Esophagus muscularis mucosa (tissue), 4 donors: ENCODE results near the gene MAML3.

ENCODE experiments used
- EP300 ChIP-seq: sonication (generic); formaldehyde crosslinking; IDR thresholded peaks from one replicate; pipeline ENCODE4 v1.6.1; 2017; ENCODE audit warnings: antibody characterized with exemption
- POLR2A ChIP-seq: fragments of 450-650 bp; IDR thresholded peaks from one replicate; pipeline ENCODE4 v1.6.1; 2017; ENCODE audit warnings: antibody characterized with exemption, moderate library complexity, mild to moderate bottlenecking, low read depth
- POLR2AphosphoS5 ChIP-seq, 2 donors: sonication (generic); formaldehyde crosslinking; IDR thresholded peaks; one replicate each; pipeline ENCODE4 v1.6.1; 2017; ENCODE audit warnings: antibody characterized with exemption in 2 of 2
- TF ChIP-seq, protein P1 (sequence below), 3 experiments: fragments of 200-600 bp in 2 of 3; fragments of 450-650 bp in 1 of 3; sonication (generic) in 2 of 3; IDR thresholded peaks; one replicate each; pipeline ENCODE4 v1.5.1; 2017 to 2019; ENCODE audit warnings: antibody characterized with exemption in 3 of 3, mild to moderate bottlenecking in 2 of 3, moderate library complexity in 1 of 3

DNA sequence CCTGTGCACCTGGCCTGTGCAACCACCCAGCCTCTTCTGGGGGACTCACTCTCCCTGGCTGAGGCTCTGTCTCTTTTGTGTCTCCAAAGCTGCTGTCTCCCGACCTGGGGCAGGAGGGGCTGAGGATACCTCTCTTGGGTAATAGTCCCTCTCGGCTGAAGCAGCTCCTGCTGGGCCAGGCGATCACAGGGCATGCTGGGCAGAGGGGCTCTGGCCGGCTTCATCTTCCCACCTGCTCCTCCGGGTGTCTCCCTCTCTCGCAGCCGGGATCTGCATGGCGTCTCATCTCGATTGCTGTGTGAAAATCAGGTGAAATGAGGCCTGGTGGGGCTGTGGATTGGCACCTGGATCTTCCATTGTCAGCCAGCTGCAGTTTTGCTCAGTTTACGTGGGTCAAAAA is 435.2 kb downstream of the MAML3 start:
- TF ChIP-seq POLR2A (no peak), POLR2AphosphoS5 (IDR thresholded peaks at IDR 0.05) (no peak), EP300 (no peak)
- TF ChIP-seq, protein P1, sequence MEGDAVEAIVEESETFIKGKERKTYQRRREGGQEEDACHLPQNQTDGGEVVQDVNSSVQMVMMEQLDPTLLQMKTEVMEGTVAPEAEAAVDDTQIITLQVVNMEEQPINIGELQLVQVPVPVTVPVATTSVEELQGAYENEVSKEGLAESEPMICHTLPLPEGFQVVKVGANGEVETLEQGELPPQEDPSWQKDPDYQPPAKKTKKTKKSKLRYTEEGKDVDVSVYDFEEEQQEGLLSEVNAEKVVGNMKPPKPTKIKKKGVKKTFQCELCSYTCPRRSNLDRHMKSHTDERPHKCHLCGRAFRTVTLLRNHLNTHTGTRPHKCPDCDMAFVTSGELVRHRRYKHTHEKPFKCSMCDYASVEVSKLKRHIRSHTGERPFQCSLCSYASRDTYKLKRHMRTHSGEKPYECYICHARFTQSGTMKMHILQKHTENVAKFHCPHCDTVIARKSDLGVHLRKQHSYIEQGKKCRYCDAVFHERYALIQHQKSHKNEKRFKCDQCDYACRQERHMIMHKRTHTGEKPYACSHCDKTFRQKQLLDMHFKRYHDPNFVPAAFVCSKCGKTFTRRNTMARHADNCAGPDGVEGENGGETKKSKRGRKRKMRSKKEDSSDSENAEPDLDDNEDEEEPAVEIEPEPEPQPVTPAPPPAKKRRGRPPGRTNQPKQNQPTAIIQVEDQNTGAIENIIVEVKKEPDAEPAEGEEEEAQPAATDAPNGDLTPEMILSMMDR (IDR thresholded peaks at IDR 0.05) = no peak
